Heart left ventricle (tissue), 16 donors: ENCODE measurements around the gene PRPS1. TPM values are rescaled to one million over a fixed set of nuclear protein-coding genes. Genes with fewer than 3 reads are reported as not detected.
A peak's percentile ranks its signal among the peaks of the same experiment; 100 is the strongest.
"Not testable (repeated sequence)": the region's sequence is repeated elsewhere in the genome, so short reads cannot be mapped to it uniquely, and the experiment has no call there.

Source experiments
- ATAC-seq, 4 donors: fragments of 200-7000 bp; cut with Tn5 transposase; one replicate each; pipeline ENCODE4 v1.9.1; 2020 to 2022; ENCODE audit warnings: moderate library complexity in 4 of 4, mild to moderate bottlenecking in 3 of 4, moderate number of reproducible peaks in 1 of 4
- DNase-seq, 5 donors: peaks; one replicate each; pipeline ENCODE4 v3.0.0-alpha.2; 2020
- H3K27ac ChIP-seq, 12 donors: fragments of 200-600 bp; sonication (generic) in 4 of 12; one replicate each; pipeline versions ENCODE4 v1.5.0 to v1.8.0; 2016 to 2022; ENCODE audit warnings: mild to moderate bottlenecking in 2 of 12
- H3K27me3 ChIP-seq, 9 donors: fragments of 200-600 bp; sonication (generic) in 2 of 9; one replicate each; pipeline versions ENCODE4 v1.5.1 to v1.8.0; 2016 to 2022; ENCODE audit warnings: mild to moderate bottlenecking in 3 of 9
- H3K36me3 ChIP-seq, 9 donors: fragments of 200-600 bp; sonication (generic) in 2 of 9; one replicate each; pipeline versions ENCODE4 v1.5.0 to v1.8.0; 2018 to 2022; ENCODE audit warnings: mild to moderate bottlenecking in 2 of 9
- H3K4me1 ChIP-seq, 12 donors: fragments of 200-600 bp; sonication (generic) in 4 of 12; one replicate each; pipeline versions ENCODE4 v1.5.0 to v1.8.0; 2016 to 2022; ENCODE audit warnings: mild to moderate bottlenecking in 3 of 12
- H3K4me3 ChIP-seq, 12 donors: fragments of 200-600 bp; sonication (generic) in 4 of 12; one replicate each; pipeline versions ENCODE4 v1.5.0 to v1.8.0; 2017 to 2022; ENCODE audit warnings: mild to moderate bottlenecking in 9 of 12, moderate library complexity in 4 of 12
- H3K9me3 ChIP-seq, 12 donors: fragments of 200-600 bp; sonication (generic) in 4 of 12; one replicate each; pipeline versions ENCODE4 v1.5.0 to v1.8.0; 2016 to 2022; ENCODE audit warnings: mild to moderate bottlenecking in 1 of 12
- POLR2A ChIP-seq, 2 donors: fragments of 450-650 bp; IDR thresholded peaks; one replicate each; pipeline ENCODE4 v1.6.1; 2017; ENCODE audit warnings: antibody characterized with exemption in 2 of 2, mild to moderate bottlenecking in 2 of 2, moderate library complexity in 2 of 2
- WGBS, 4 donors: extraction: QIAGEN DNeasy Blood & Tissue Kit in 2 of 4; methylation state at CpG; one replicate each; pipeline versions ENCODE4 v1.1.5 to v1.1.7; 2013 to 2018; 5-methylcytosine and 5-hydroxymethylcytosine counted together
- intact Hi-C, 10 donors: fragments of 100-400 bp; cut with DNase I; formaldehyde crosslinking; loops; one replicate each; pipeline versions ENCODE4 v1.11.1 to v1.14.2; 2022
- polyA plus RNA-seq, 2 donors: library from polyadenylated mRNA; stranded (reverse); fragments of 200-250 nt; gene quantifications; one replicate each; pipeline ENCODE4 v1.2.3, GENCODE V29; 2013
- total RNA-seq, 9 donors: library from RNA; depleted of rRNA in 2 of 9; stranded (reverse); fragments of >200 nt in 2 of 9; fragmentation: NEBNext Ultra II Directional in 3 of 9; extraction: Animal tissue kit (Norgen Biotek cat#: 25700) in 3 of 9; gene quantifications; one replicate each; pipeline versions ENCODE4 v1.1.0 to v1.2.4, GENCODE V29; 2016 to 2023
- TF ChIP-seq, protein P1 (sequence below), 12 donors: fragments of 200-600 bp; sonication (generic) in 4 of 12; IDR thresholded peaks; one replicate each; pipeline versions ENCODE4 v1.5.0 to v1.8.0; 2018 to 2022; ENCODE audit warnings: antibody characterized with exemption in 12 of 12, mild to moderate bottlenecking in 5 of 12
- donor health status: ischemic (EF 13 %, LVEDD 7.1; RV severe dilation, severe dysfunction).
- donor health status: healthy with polysubstance abuse.
- donor health status: DM: no; HTN: yes; CAD: no.
- donor health status: DM: no; HTN: no; CAD: no.
- donor health status: ischemic (EF 25% LVEDD 6.9; RV normal size, moderate dysfunction).
- donor health status: ischemic (EF 25% LVEDD 5.7; RV mildly dilated, moderate dysfunction).
- donor health status: healthy.
- donor health status: DM: yes; HTN: yes; CAD: no.
- donor health status: ischemic (EF 35%, LVEDD 5.7; RV mildly dilated, moderate dysfunction).
- donor health status: nonischemic (EF 11% LVEDD 7.7; RV severe dilation, severe dysfunction).
- donor health status: DM: yes; HTN: yes; CAD: no.
- donor health status: PGD.
- donor health status: ischemic (EF 29% LVEDD 5.4; RV normal size, mild dysfunction).
- donor health status: nonischemic (EF 23%, LVEDD 6.1; RV moderate dilation, normal function).

The PRPS1 gene
- total and polyA plus RNA-seq, 11 donors: 7.2 to 41.0 (median 25.0) TPM

DNA sequence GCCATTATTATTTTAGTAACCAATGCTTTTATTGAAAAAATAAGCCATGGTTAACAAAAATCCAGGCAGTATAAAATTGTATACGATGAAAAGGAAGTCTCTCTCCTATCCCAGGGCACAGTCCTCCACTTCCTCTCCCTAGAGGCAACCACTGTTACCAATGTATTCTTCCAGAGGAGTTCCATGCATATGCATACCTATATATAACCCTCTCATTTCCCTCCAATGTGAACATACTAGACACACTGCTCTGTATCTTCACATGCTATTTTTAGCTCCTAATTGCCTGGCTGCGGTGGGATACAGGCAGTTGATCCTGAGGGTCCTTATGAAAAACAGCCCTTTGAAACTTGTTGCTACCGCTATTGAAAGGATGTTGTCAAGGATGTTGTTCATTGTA lies 33.8 kb downstream of the PRPS1 start:
- intact Hi-C loops: loop anchor here in 2 of 10 donors (5.0 kb wide), 2 partner anchors 230 to 235 kb away; no protein-coding TSS in a partner anchor

DNA sequence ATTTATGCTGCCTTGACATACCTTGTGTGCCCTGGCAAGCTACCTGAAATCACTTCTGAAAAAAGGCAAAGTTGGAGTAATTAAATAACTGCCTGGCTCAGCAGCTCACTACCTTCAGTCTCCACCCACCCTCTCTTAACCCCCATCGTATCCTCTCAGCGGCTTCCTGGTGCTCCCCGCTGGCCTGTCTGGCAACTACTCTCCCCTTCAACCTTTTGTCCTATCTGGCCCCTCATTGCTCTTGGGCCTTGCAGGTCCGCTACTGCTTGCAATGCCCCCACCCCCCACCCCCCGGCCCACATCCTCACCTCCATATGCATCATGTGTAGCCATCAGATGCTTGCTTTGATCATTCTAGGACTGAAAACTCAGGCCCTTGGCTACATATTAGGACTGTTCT lies 34.5 kb downstream of the PRPS1 start:
- H3K27ac ChIP-seq: no peak overlapping the region
- DNase-seq: no peak
- TF ChIP-seq, protein P1, sequence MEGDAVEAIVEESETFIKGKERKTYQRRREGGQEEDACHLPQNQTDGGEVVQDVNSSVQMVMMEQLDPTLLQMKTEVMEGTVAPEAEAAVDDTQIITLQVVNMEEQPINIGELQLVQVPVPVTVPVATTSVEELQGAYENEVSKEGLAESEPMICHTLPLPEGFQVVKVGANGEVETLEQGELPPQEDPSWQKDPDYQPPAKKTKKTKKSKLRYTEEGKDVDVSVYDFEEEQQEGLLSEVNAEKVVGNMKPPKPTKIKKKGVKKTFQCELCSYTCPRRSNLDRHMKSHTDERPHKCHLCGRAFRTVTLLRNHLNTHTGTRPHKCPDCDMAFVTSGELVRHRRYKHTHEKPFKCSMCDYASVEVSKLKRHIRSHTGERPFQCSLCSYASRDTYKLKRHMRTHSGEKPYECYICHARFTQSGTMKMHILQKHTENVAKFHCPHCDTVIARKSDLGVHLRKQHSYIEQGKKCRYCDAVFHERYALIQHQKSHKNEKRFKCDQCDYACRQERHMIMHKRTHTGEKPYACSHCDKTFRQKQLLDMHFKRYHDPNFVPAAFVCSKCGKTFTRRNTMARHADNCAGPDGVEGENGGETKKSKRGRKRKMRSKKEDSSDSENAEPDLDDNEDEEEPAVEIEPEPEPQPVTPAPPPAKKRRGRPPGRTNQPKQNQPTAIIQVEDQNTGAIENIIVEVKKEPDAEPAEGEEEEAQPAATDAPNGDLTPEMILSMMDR (IDR thresholded peaks at IDR 0.05): no peak
- TF ChIP-seq POLR2A (IDR thresholded peaks at IDR 0.05): no peak
- intact Hi-C loops: loop anchor here in 2 of 10 donors (5.0 kb wide), 2 partner anchors 229 to 234 kb away; no protein-coding TSS in a partner anchor
- H3K9me3 ChIP-seq: no peaks in the 10 kb centered on the region
- H3K27me3 ChIP-seq: peaks cover 0 to 16% (median 0%) of the 10 kb centered on the region in 9 donors
- ATAC-seq: no peak
- 61 to 78% (median 73%) methylated on average over 5 of the region's 5 CpGs for WGBS, 4 donors
- no peaks in the 10 kb centered on the region for H3K36me3 ChIP-seq
- no peak overlapping the region for H3K4me3 ChIP-seq
- H3K4me1 ChIP-seq: peaks cover 0 to 10% (median 0%) of the 10 kb centered on the region in 12 donors

More for the DNA sequence above, 33.8 kb downstream of the PRPS1 start:
- H3K27ac ChIP-seq: peak overlapping the region in 1 of 12 donors; percentile 8
- H3K9me3 ChIP-seq: no peaks in the 10 kb centered on the region
- H3K36me3 ChIP-seq: no peaks in the 10 kb centered on the region
- ATAC-seq: no peak
- 18 to 44% (median 33%) methylated on average over 3 of the region's 3 CpGs for WGBS, 4 donors
- DNase-seq: no peak
- no peak overlapping the region for H3K4me3 ChIP-seq
- peaks cover 0 to 16% (median 0%) of the 10 kb centered on the region in 9 donors for H3K27me3 ChIP-seq
- TF ChIP-seq POLR2A (IDR thresholded peaks at IDR 0.05): no peak
- TF ChIP-seq, protein P1 (IDR thresholded peaks at IDR 0.05): no peak
- peaks cover 0 to 10% (median 0%) of the 10 kb centered on the region in 12 donors for H3K4me1 ChIP-seq

DNA sequence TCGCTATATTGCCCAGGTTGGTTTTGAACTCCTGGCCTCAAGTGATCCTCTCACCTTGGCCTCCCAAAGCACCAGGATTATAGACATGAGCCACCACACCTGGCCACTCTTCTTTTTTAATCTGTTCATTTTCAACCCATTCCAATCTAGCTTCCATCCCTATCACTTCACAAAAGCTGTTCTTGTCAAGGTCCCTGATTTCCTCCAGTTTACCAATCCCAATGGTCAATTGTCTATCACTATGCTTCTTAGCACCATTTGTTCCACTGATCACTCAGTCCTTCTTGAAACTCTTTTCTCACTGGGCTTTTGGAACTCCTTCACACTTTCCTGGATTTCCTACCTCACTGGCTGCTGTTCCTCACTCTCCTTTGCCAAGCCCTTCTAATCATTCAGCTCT lies 38.6 kb downstream of the PRPS1 start:
- WGBS, 4 donors: 83 to 96% (median 86%) methylated on average over 1 of the region's 1 CpG
- Histone ChIP-seq H3K4me1 (peaks cover 0 to 9% (median 0%) of the 10 kb centered on the region in 12 donors), H3K27me3 (peaks cover 0 to 13% (median 0%) of the 10 kb centered on the region in 9 donors), H3K4me3 (no peak overlapping the region), H3K36me3 (no peaks in the 10 kb centered on the region), H3K27ac (no peak overlapping the region), H3K9me3 (no peaks in the 10 kb centered on the region)
- intact Hi-C loops: no loop called here
- no peak for ATAC-seq
- no peak for DNase-seq
- TF ChIP-seq POLR2A (IDR thresholded peaks at IDR 0.05): no peak
- TF ChIP-seq, protein P1 (IDR thresholded peaks at IDR 0.05): no peak

DNA sequence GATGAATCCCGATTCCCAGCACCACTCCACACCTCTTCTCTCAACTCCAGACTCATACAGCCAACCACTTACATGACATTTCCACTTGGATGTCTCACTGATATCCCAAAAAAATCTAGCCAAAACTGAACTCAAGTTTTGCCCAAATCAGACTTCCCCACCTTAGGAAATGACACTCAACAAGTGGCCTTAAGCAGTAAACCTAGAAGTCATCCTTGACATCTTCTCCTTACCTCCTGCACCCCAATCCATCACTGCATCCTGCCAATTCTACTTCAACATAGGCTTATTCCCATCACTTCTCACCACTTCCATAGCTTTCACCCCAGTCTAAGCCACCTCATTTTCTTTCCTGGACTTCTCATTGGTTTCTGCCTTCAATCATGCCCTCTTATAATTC lies 39.1 kb downstream of the PRPS1 start:
- DNase-seq (no peak), ATAC-seq (no peak)
- Histone ChIP-seq H3K9me3 (no peaks in the 10 kb centered on the region), H3K4me1 (peaks cover 0 to 9% (median 0%) of the 10 kb centered on the region in 12 donors), H3K27me3 (peaks cover 0 to 13% (median 0%) of the 10 kb centered on the region in 9 donors), H3K4me3 (no peak overlapping the region), H3K27ac (no peak overlapping the region), H3K36me3 (no peaks in the 10 kb centered on the region)
- intact Hi-C loops: no loop called here
- TF ChIP-seq, protein P1 (IDR thresholded peaks at IDR 0.05): no peak
- TF ChIP-seq POLR2A (IDR thresholded peaks at IDR 0.05): no peak
- WGBS, 4 donors: 56 to 98% (median 75%) methylated on average over 1 of the region's 1 CpG

DNA sequence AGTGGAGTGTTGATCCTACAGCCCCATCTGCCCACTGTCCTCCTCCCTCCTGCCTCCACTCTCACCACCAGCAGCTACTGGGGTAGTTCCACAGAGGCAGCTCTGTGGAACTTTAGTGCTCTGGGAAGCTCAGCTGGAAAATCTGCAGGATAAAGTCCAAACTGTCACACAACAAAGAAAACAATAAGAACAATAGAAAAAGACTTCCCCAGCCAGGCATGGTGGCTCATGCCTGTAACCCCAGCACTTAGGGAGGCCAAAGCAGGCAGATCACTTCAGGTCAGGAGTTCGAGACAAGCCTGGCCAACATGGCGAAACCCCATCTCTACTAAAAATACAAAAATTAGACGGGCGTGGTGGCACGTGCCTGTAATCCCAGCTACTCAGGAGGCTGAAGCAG lies 40.4 kb downstream of the PRPS1 start:
- ATAC-seq, intact Hi-C loops, H3K27ac ChIP-seq, H3K9me3 ChIP-seq, H3K4me3 ChIP-seq, DNase-seq, H3K36me3 ChIP-seq: not testable (repeated sequence)
- peaks cover 0 to 19% (median 8%) of the 10 kb centered on the region in 12 donors for H3K4me1 ChIP-seq
- 63 to 88% (median 82%) methylated on average over 5 of the region's 5 CpGs for WGBS, 4 donors
- peaks cover 0 to 13% (median 0%) of the 10 kb centered on the region in 9 donors for H3K27me3 ChIP-seq
